GM23338 (cell line): ENCODE measurements around the gene TUG1. TPM values are rescaled to one million over a fixed set of nuclear protein-coding genes. Genes with fewer than 3 reads are reported as not detected.

Source experiments
- ATAC-seq: fragments of 200-7000 bp; cut with Tn5 transposase; 3 replicates; pipeline ENCODE4 v1.9.1; 2020
- DNase-seq: peaks from one replicate; pipeline ENCODE4 v3.0.0-alpha.2; 2015; ENCODE audit warnings: low spot score
- H2AFZ ChIP-seq: fragments of 200-600 bp; sonication (generic); 2 replicates; pipeline ENCODE4 v1.8.0; 2016; ENCODE audit warnings: antibody characterized with exemption, mild to moderate bottlenecking, moderate library complexity
- H3F3A ChIP-seq: fragments of 200-600 bp; sonication (generic); replicated peaks from 2 replicates; pipeline ENCODE4 v1.8.0; 2017; ENCODE audit warnings: antibody characterized with exemption, mixed run types, low read depth
- H3K27ac ChIP-seq: fragments of 200-600 bp; sonication (generic); 2 replicates; pipeline ENCODE4 v1.6.1; 2016; ENCODE audit warnings: low read depth
- H3K27me3 ChIP-seq: fragments of 200-600 bp; sonication (generic); 2 replicates; pipeline ENCODE4 v1.8.0; 2016; ENCODE audit warnings: mild to moderate bottlenecking, mixed run types, moderate library complexity; ENCODE audit not compliant: insufficient read depth
- H3K36me3 ChIP-seq: fragments of 200-600 bp; sonication (generic); 2 replicates; pipeline ENCODE4 v1.8.0; 2016; ENCODE audit warnings: mild to moderate bottlenecking; ENCODE audit not compliant: insufficient read depth
- H3K4me1 ChIP-seq: fragments of 200-600 bp; sonication (generic); 2 replicates; pipeline ENCODE4 v1.8.0; 2016; ENCODE audit warnings: mild to moderate bottlenecking, moderate library complexity; ENCODE audit not compliant: insufficient read depth
- H3K4me2 ChIP-seq: fragments of 200-600 bp; sonication (generic); 2 replicates; pipeline ENCODE4 v1.7.1; 2017; ENCODE audit warnings: mixed run types
- H3K4me3 ChIP-seq: fragments of 200-600 bp; sonication (generic); 2 replicates; pipeline ENCODE4 v1.6.1; 2016; ENCODE audit warnings: mixed run types
- H3K79me2 ChIP-seq: fragments of 200-600 bp; sonication (generic); replicated peaks from 2 replicates; pipeline ENCODE4 v1.8.0; 2017; ENCODE audit warnings: mild to moderate bottlenecking; ENCODE audit not compliant: insufficient read depth
- H3K9me2 ChIP-seq: fragments of 200-600 bp; sonication (generic); 2 replicates; pipeline ENCODE4 v1.8.0; 2017; ENCODE audit not compliant: insufficient read depth
- H4K20me1 ChIP-seq: fragments of 200-600 bp; sonication (generic); replicated peaks from 2 replicates; pipeline ENCODE4 v1.8.0; 2017; ENCODE audit warnings: mild to moderate bottlenecking; ENCODE audit not compliant: insufficient read depth
- H3K27ac Mint-ChIP-seq: 2 replicates; pipeline ENCODE4 v1.8.0; 2020; ENCODE audit warnings: inconsistent platforms, mild to moderate bottlenecking, moderate library complexity, mixed read lengths
- H3K27me3 Mint-ChIP-seq: 3 replicates; pipeline ENCODE4 v1.8.0; 2022; ENCODE audit warnings: low read depth, mild to moderate bottlenecking, moderate library complexity, mixed read lengths, inconsistent platforms; ENCODE audit not compliant: insufficient read depth, poor library complexity
- H3K36me3 Mint-ChIP-seq: 3 replicates; pipeline ENCODE4 v1.8.0; 2021; ENCODE audit warnings: low read depth, mild to moderate bottlenecking, inconsistent platforms, moderate library complexity, mixed read lengths
- H3K4me1 Mint-ChIP-seq: 3 replicates; pipeline ENCODE4 v1.8.0; 2020; ENCODE audit warnings: mild to moderate bottlenecking, inconsistent platforms, mixed read lengths
- H3K4me3 Mint-ChIP-seq: 3 replicates; pipeline ENCODE4 v1.8.0; 2021; ENCODE audit warnings: moderate library complexity, mild to moderate bottlenecking, inconsistent platforms, mixed read lengths
- H3K9me3 Mint-ChIP-seq: 3 replicates; pipeline ENCODE4 v1.8.0; 2020; ENCODE audit warnings: moderate library complexity, mild to moderate bottlenecking, inconsistent platforms, mixed read lengths
- CREB1 ChIP-seq: fragments of 250-450 bp; sonication (Bioruptor Pico); IDR thresholded peaks from 2 replicates; pipeline ENCODE4 v1.5.0; 2020; ENCODE audit warnings: low read depth, mild to moderate bottlenecking, moderate library complexity
- EZH2phosphoT487 ChIP-seq: fragments of 200-600 bp; sonication (generic); IDR thresholded peaks from one replicate; pipeline ENCODE4 v1.8.1; 2018; ENCODE audit warnings: antibody characterized with exemption; ENCODE audit not compliant: unreplicated experiment
- NANOG ChIP-seq: IDR thresholded peaks from 2 replicates; pipeline ENCODE4 v1.6.1; 2016; ENCODE audit warnings: antibody characterized with exemption, borderline replicate concordance
- ZNF114 ChIP-seq: fragments of 250-450 bp; sonication (Bioruptor Pico); IDR thresholded peaks from 2 replicates; pipeline ENCODE4 v1.5.0; 2020; ENCODE audit warnings: mild to moderate bottlenecking, moderate library complexity
- polyA plus RNA-seq: library from polyadenylated mRNA; unstranded; fragments of >200 nt; fragmentation: Nextera tagmentation; extraction: Ambion mirVana; gene quantifications from 2 replicates; pipeline ENCODE4 v1.2.1, GENCODE V29; 2016
- total RNA-seq: library from RNA; depleted of rRNA; stranded (reverse); fragments of >200 nt; shearing (Covaris generic); gene quantifications from 2 replicates; pipeline ENCODE4 v1.2.3, GENCODE V29; 2014
- TF ChIP-seq, protein P1 (sequence below): fragments of 250-450 bp; sonication (Bioruptor Pico); IDR thresholded peaks from 2 replicates; pipeline ENCODE4 v1.5.0; 2020; ENCODE audit warnings: mild to moderate bottlenecking, moderate library complexity

TUG1 gene
- total and polyA plus RNA-seq, 2 experiments from 2014 or later: 58.3 to 125 TPM

DNA sequence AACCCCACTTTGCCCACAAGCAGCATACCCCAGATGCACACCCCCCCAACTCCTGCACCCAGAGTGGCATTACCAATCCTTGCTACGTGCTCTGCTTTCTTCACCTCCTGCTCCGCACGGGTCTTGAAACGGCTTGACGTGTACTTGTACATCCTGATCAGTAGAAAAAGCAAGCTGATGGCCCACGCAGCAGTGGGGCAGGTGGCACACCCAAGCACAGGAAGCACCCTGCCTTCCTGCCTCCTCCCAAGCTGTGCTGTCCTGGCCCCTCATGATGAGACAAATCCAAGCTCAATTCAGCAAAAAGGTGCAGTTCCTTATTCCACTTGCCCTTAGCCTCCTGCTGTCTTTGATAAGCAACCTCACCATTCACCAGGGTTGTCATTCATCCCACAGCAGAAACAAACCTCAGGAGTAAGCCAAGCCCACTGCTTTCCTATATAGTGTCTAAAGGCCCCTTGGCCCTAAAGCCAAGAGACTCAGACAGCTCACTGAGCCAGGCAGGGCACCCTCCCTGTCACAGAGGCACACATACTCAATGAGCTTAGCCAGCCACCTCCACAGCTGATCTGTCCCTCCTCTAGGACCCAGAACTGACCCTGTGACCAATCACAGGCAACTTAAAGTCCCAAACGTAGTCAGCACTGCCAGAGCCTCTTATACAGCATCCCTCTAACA lies 28.2 kb upstream of the TUG1 start (continued):
- TF ChIP-seq, protein P1, sequence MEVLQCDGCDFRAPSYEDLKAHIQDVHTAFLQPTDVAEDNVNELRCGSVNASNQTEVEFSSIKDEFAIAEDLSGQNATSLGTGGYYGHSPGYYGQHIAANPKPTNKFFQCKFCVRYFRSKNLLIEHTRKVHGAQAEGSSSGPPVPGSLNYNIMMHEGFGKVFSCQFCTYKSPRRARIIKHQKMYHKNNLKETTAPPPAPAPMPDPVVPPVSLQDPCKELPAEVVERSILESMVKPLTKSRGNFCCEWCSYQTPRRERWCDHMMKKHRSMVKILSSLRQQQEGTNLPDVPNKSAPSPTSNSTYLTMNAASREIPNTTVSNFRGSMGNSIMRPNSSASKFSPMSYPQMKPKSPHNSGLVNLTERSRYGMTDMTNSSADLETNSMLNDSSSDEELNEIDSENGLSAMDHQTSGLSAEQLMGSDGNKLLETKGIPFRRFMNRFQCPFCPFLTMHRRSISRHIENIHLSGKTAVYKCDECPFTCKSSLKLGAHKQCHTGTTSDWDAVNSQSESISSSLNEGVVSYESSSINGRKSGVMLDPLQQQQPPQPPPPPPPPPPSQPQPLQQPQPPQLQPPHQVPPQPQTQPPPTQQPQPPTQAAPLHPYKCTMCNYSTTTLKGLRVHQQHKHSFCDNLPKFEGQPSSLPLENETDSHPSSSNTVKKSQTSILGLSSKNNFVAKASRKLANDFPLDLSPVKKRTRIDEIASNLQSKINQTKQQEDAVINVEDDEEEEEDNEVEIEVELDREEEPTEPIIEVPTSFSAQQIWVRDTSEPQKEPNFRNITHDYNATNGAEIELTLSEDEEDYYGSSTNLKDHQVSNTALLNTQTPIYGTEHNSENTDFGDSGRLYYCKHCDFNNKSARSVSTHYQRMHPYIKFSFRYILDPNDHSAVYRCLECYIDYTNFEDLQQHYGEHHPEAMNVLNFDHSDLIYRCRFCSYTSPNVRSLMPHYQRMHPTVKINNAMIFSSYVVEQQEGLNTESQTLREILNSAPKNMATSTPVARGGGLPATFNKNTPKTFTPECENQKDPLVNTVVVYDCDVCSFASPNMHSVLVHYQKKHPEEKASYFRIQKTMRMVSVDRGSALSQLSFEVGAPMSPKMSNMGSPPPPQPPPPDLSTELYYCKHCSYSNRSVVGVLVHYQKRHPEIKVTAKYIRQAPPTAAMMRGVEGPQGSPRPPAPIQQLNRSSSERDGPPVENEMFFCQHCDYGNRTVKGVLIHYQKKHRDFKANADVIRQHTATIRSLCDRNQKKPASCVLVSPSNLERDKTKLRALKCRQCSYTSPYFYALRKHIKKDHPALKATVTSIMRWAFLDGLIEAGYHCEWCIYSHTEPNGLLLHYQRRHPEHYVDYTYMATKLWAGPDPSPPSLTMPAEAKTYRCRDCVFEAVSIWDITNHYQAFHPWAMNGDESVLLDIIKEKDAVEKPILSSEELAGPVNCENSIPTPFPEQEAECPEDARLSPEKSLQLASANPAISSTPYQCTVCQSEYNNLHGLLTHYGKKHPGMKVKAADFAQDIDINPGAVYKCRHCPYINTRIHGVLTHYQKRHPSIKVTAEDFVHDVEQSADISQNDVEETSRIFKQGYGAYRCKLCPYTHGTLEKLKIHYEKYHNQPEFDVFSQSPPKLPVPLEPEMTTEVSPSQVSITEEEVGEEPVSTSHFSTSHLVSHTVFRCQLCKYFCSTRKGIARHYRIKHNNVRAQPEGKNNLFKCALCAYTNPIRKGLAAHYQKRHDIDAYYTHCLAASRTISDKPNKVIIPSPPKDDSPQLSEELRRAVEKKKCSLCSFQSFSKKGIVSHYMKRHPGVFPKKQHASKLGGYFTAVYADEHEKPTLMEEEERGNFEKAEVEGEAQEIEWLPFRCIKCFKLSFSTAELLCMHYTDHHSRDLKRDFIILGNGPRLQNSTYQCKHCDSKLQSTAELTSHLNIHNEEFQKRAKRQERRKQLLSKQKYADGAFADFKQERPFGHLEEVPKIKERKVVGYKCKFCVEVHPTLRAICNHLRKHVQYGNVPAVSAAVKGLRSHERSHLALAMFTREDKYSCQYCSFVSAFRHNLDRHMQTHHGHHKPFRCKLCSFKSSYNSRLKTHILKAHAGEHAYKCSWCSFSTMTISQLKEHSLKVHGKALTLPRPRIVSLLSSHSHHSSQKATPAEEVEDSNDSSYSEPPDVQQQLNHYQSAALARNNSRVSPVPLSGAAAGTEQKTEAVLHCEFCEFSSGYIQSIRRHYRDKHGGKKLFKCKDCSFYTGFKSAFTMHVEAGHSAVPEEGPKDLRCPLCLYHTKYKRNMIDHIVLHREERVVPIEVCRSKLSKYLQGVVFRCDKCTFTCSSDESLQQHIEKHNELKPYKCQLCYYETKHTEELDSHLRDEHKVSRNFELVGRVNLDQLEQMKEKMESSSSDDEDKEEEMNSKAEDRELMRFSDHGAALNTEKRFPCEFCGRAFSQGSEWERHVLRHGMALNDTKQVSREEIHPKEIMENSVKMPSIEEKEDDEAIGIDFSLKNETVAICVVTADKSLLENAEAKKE (CRISPR knock-in tag): no peak
- TF ChIP-seq ZNF114 (CRISPR knock-in tag) (no peak), EZH2phosphoT487 (no peak), NANOG (no peak), CREB1 (CRISPR knock-in tag) (no peak)

DNA sequence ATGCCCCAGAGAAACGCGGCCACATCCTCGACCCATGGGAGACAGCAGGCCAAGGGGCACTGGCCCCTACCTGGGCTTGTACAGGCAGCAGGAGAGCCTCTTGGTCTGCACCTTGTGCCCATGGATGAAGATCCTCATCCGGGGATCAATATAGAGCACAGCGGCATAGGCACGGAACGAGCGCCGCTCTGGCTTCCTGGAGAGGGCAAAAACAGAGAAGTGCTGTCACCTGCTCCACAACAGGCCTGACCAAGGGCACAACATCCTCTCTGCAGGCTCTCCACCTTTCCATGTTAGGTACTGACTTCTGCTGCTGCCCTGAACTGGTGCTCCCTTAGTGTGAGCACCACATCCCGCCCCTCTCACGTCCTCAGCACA lies 27.7 kb upstream of the TUG1 start:
- Histone ChIP-seq H3K27ac (no peak overlapping the region), H3F3A (no peaks in the 10 kb centered on the region), H3K4me3 (no peak overlapping the region), H3K9me2 (no peaks in the 10 kb centered on the region), H3K79me2 (peaks cover 11% of the 10 kb centered on the region; the same call in 1 of the 2 replicates), H4K20me1 (peaks cover 29% of the 10 kb centered on the region), H3K4me2 (no peak overlapping the region), H3K4me1 (no peaks in the 10 kb centered on the region), H2AFZ (no peak overlapping the region), H3K36me3 (peaks cover 91% of the 10 kb centered on the region), H3K27me3 (no peaks in the 10 kb centered on the region)
- DNase-seq: no peak
- TF ChIP-seq CREB1 (CRISPR knock-in tag): no peak
- Mint-ChIP-seq H3K4me1 (no peaks in the 10 kb centered on the region), H3K27ac (no peak overlapping the region), H3K4me3 (no peak overlapping the region), H3K9me3 (no peaks in the 10 kb centered on the region), H3K36me3 (peaks cover 66% of the 10 kb centered on the region), H3K27me3 (peaks cover 3% of the 10 kb centered on the region)
- ATAC-seq: no peak
